Ramos (cell line): ENCODE results near the gene CLEC2B.

Source experiments
- in situ Hi-C: fragments of 300-500 bp; cut with MboI; formaldehyde crosslinking; loops from one replicate; pipeline ENCODE4 v1.14.3; 2022; ENCODE audit warnings: low sequenced_read_pairs; ENCODE audit not compliant: unreplicated experiment

Gene CLEC2B

DNA sequence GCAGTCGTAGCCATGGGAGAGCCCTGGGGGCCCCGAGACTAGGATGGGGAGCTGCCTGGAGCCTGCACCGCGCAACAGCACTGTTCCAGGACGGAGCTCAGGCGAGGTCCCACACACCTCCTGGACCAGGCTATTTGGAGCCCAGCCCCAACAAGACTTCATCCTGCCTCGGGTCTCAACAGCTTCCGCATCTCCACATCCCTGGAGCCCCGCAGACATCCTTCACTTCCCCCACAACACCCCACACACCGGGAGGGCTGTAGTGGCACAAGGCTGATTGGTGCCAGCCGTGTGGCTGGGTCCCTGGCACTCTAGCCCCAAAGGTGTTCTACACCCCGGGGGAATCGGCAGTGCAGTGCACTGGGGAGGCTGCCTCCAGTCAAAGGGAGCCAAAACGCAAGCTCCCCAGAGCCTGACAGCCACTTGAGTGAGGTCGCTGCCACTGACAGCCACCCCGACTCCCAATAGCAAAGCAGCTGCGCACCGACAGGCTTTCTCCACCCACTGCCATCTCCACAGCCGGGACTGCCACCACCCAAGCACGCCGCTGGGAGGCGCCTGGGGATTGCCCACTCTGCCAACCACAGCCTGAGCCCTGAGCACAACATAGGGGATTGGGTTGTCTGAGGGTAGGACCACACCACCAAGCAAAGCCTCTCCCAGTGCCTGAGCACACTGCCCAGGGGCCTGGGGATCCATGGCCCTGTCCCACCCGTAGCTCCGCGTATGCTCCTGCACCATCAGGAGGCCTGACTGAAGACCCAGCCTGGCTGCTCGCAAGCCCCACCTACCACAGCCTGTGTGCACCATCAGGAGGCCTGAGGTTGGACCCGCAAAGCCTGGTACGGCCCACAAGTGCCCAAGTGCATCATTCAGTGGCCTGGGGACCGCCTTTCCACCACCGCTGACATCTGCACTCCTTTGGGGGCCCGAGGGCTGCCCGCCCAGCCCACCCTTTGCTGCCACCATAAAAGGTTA, 55.0 kb downstream of the CLEC2B start:
- in situ Hi-C loops = loop anchor here (25.0 kb wide), 1 partner anchor 1673 kb away; no protein-coding TSS in a partner anchor

DNA sequence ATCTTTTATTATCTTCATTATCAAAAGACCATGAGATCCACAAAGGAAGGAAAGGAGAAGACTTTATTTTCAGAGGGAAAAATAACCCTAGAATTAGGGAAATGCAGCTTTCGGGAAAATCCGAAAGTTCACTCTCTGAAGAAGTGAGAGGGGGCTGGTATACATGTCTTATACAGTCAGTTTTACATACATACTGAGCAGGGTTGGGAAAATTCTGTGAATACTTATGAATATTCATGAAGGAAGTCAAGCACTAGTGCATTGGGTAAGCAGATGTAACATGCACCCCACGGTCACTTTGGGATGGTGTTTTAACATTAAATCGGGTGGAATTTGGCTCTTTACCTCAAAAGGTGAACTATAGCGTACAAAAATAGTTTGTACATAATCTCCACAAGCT, 57.5 kb downstream of the CLEC2B start:
- in situ Hi-C loops = loop anchor here (25.0 kb wide), 1 partner anchor 1676 kb away; no protein-coding TSS in a partner anchor

DNA sequence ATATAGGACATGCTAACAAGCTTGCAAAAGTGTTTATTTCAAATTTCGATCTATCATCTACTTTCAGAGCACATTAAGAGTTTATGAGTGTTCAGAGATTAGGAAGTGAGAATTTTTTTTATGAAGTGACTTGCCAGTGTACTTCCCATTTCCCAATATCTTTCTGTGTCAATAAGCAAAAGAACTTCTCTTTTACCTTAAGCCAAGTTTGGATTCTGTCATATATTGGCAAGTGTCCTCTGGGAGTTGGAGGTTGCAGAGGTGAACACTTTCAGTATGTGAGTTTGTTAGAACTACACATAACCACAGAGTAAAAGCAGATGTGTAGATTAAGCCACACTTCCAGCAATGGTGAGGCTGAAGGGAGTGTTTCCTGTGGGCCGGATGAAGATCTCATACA, 58.5 kb downstream of the CLEC2B start:
- in situ Hi-C loops = loop anchor here (25.0 kb wide), 1 partner anchor 1677 kb away; no protein-coding TSS in a partner anchor

DNA sequence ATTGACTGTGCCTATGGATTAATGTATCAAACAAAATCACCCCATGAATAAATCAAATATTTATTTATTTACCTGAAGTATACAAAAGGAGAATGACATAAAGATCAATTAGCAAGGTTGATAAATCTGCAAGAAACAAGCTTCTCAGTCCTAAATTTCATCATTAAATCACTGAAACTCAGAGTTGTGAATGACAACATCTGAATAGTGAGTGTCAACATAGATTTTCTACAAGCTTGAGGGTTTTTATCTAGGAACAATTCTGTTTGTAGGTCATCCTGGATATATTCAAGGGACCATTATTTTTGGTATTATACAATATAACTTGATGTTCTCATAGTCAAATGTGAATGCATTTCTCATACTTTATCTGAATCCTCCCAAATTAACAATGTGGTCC, 59.3 kb downstream of the CLEC2B start:
- in situ Hi-C loops = loop anchor here (25.0 kb wide), 1 partner anchor 1677 kb away; no protein-coding TSS in a partner anchor

DNA sequence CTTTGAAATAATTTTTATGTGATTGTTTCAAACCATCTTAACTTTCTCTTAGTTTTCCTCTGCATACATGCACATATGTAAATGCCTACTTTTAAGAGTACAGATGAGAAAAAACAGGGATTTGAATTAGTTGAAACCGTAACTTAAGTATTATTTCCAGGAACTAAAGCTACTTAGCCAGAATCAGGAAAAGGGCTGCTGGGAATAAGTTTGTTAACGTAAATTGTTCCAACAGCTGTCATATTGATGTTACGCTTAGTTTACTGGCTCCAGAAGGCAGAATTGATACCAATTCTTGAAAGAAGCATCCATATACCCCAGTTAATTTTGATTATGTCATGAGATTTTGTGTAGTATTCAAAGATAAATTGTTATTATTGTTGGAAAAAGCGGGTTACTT, 59.8 kb downstream of the CLEC2B start:
- in situ Hi-C loops = loop anchor here (25.0 kb wide), 1 partner anchor 1678 kb away; no protein-coding TSS in a partner anchor

DNA sequence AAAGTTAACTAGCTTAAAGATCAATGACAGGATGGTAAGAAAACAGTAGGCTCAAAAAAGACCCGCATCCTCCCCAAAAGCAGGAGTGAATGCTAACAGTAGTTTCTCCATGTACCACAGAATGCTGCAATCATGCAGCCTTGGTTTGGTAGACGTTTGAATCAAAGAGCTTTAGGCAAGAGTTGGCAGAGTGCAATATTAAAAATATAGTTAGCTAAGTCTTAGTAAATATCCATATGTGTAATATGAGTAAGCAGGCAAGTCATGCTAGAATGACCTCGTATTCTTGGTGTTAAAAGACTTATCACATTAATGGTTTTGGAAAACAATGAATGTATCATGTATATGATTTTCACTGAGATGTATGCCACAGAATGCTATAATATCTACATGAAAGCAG, 60.6 kb downstream of the CLEC2B start:
- in situ Hi-C loops = loop anchor here (25.0 kb wide), 1 partner anchor 1679 kb away; no protein-coding TSS in a partner anchor

DNA sequence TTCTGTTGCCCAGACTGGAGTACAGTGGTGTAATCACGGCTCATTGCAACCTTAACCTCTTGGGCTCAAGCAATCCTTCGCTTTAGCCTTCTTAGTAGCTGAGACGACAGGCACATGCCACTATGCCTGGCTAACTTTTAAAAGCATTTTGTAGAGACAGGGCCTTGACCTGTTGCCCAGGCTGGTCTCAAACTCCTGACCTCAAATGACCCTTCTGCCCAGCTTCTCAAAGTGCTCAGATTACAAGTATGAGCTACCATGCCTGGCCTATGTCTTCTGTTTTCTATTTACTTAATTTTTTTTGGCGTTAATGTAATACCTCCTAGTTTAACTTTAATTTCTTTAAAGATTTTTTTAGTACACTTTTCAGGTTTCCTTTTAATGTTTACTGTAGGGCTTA, 62.4 kb downstream of the CLEC2B start:
- in situ Hi-C loops = loop anchor here (25.0 kb wide), 1 partner anchor 1681 kb away; no protein-coding TSS in a partner anchor

DNA sequence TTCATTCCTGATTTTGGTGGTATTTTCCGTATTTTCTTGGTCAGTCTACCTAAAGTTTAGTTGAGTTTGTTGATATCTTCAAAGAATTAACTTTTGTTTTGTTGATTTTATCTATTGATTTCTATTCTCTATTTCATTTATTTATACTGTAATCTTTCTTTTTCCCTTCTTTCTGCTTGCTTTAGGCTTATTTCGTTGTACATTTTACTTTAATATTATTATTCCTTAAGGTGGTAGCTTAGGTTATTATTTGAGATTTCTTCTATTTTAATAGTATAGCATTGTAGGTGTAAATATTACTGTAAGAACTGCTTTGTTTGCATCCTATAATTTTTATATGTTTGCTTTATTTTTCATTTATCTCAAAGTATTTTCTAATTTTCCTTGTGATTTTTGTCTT, 63.3 kb downstream of the CLEC2B start:
- in situ Hi-C loops = loop anchor here (25.0 kb wide), 1 partner anchor 1681 kb away; no protein-coding TSS in a partner anchor
